ENCODE data around the gene MAGI2.

The MAGI2 gene

DNA sequence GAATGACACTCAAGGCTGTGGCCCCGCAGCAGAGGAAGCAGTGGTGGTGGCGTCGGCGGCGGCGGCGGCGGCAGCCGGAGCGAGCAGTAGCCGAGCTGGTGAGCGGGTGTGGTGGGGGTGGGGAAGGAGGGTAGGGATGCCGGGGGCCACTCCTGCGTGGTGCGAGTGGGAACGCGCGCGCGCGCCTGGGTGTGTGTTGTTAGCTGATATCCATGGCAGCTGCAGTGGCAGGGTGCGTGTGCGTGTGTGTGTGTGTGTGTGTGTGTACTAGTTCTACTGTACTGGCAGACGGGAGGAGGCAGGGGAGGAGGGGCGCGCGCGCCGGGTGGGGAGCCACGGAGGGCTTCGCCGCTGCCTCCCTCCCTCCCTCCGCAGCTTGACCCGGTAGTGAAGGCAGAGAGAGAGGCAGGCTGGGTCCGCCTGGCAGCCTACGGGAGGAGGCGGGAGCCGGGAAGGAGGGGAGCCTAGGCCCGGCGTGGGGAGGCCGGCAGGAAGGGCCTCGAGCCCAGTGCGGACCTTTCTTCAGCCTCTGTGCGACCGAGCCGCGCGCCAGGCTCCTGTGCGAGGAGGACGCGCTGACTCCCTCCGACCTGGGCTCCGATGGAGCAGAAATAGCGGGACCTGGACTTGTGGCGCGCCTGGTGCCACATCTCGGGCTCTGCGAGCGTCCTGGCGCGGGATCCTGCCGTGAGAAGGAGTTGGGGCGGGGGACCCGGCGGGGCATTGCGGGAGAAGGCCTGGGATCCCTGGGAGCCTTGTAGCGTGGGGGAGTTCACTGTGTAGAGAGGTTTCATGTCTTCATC is at the start of gene MAGI2:
TSS of gene MAGI2 (minus strand) at position 110 of the 803 bp plus-strand sequence. CDS start 347 bp downstream, outside the sequence.
- DNase-seq (ENCODE audit: low spot score) (peak; percentile 84), FAIRE-seq (peak; percentile 98)

GRCh38 chr7:79502151-79502550 is 48.7 kb upstream of the MAGI2 start:
- no peak for DNase-seq (ENCODE audit: low spot score)
- no peak for FAIRE-seq

DNA sequence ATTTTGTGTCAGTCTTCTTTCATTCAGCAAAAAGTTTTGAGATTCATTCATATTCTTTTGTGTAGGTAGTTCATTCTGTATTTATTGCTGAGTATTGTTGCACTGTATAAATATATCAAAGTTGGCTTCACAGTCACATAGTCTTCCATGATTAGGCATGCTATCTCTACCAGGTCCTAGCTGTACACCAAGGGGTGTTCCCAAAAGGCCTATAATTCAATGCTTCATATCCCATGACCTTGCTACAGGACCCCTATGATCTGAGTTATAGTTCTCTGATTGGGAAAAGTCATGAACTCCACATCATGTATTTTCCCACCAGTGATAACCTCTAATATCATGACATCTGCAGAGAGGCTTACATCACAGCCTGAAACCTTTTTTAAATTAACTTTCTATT is 47.3 kb upstream of the MAGI2 start:
- FAIRE-seq: no peak
- no peak for DNase-seq (ENCODE audit: low spot score)

DNA sequence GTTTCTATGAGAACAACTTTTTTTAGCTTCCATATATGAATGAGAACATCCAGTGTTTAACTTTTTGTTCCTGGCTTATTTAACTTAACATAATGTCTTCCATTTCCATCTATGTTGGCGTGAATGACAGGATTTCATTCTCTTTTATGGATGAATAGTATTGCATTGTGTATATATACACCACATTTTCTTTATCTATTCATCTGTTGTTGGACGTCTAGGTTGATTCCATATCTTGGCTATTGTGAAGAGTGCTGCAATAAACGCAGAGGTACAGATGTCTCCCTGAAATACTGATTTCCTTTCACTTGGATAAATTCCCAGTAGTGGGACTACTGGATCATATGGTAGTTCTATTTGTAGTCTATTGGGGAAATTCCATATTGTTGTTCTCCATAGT is 44.3 kb upstream of the MAGI2 start:
- FAIRE-seq: peak; percentile 75
- DNase-seq (ENCODE audit: low spot score): no peak

GRCh38 chr7:79495544-79496272 is 42.2 kb upstream of the MAGI2 start:
- FAIRE-seq (peak; percentile 98), DNase-seq (ENCODE audit: low spot score) (peak; percentile 18)

DNA sequence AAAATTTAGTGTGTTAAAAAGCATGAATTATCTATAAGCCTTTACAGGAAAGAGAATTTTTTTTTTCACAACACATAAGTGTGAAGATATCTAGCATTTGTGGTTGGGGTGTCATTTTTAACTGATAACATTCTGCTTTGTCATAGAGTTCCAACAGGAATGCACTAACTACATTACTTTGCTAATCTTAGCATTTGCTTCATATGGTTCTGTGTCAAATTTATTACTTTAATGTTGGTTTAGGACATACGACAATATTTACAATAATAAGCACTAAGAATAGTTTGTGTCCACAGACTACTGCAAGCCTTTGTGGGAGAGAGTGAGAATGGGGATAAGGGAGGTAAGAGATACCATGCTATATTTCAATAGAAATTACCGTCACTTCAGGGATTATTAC is 40.6 kb upstream of the MAGI2 start:
- FAIRE-seq: no peak
- DNase-seq (ENCODE audit: low spot score): no peak

DNA sequence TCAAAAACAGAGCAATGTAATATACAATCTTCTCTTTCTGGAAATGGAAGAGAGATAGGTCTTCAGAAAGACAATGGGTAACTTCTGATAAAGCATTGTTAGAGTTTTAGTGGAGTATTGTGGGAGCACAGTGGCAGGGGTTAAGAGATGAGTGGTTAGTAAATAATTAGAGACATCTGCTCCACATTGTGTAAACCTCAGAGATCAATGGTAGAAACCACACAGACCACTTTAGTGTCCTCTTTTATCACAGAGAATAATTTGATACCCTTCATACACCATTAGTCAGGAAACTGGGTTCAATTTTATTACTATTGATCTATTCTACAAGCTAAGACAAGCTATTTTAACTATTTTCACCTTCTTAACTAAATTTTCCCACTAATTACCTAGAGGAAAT is 35.9 kb upstream of the MAGI2 start:
- no peak for DNase-seq (ENCODE audit: low spot score)
- no peak for FAIRE-seq

GRCh38 chr7:79478386-79478785 is 24.9 kb upstream of the MAGI2 start:
- FAIRE-seq (no peak), DNase-seq (ENCODE audit: low spot score) (no peak)

GRCh38 chr7:79475455-79475854 is 22.0 kb upstream of the MAGI2 start:
- no peak for DNase-seq (ENCODE audit: low spot score)

DNA sequence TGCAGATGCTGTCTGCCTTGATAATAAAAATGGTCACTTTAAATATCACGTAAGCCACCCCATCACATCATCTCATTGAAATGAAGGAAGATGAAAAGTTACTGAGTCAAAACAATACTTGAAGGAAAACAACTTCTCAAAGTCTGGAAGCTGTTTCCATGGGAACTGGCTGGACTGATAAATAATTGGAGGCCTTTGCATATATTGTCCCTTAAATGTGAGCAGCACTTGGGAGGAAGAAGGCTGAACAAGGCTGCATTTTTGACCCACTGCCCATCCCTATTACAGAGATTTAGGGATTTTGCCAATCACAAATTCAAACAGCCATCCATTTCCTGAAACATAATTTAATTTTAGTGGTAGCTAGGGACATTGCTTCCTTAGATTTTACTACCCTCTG is 18.2 kb upstream of the MAGI2 start:
- FAIRE-seq (peak; percentile 37), DNase-seq (ENCODE audit: low spot score) (no peak)

More at GRCh38 chr7:79475455-79475854, 22.0 kb upstream of the MAGI2 start:
- FAIRE-seq: no peak

DNA sequence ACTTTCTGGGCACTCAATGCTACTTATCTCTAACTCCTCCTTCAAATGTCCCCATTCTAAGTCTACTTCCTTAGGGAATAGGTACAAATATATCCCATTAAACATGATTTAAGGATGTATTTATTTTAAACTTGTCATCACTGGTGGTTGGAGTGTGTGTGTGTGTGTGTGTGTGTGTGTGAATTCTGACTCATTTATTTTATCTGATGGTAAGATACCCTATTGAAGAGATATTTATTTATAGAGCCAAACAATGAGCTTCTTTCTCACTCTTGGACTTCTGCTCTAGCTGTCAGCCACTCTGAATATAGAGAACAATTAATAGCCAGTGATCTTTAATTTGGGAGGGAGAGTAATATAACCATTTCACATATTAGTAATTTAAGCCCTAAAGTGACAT is 17.8 kb upstream of the MAGI2 start:
- DNase-seq (ENCODE audit: low spot score): no peak
- no peak for FAIRE-seq

- DNase-seq (ENCODE audit: low spot score) (no peak), FAIRE-seq (no peak)
Observed at GRCh38 chr7:79465551-79465950, 12.1 kb upstream of the MAGI2 start.

DNA sequence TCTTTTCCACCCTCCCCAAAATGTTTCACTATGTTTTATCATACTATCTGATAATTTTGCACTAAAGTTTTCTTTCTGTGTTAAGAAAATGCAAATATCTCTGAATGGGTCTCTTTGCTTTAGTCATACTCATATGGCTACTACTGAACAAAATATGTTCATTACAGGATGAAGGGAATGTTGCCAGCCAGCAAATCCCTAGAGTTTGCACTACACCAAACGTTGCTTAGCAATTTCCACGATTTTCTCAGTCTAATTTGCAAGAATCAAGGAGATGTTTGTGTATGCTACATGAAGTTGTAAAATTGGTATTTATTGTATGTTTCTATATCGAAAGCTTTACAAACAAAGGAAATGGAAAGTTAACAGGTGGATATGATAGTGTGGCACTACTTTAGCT is 10.6 kb upstream of the MAGI2 start:
- DNase-seq (ENCODE audit: low spot score) (no peak), FAIRE-seq (no peak)

DNA sequence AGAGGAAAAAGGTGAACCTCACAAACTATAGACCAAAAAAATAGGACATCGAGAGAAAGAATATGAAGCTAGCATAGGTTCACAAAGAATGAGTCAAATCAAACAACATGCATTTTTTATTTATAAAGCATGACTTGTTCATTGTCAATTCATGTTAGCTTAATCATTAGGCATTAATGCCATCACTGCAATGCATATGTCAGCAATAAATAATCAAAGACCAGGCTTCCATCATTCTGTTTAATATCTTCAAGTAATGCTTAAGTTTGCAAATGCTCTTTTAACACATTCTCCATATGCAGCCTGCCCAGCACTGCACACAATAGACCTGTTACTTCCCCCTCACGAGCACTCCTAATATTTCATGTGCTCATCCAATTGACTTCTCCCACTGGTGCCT is 8.9 kb upstream of the MAGI2 start:
- DNase-seq (ENCODE audit: low spot score) (no peak), FAIRE-seq (no peak)

- DNase-seq (ENCODE audit: low spot score) (no peak), FAIRE-seq (peak; percentile 63)
Observed at GRCh38 chr7:79461660-79462059, 8.2 kb upstream of the MAGI2 start.

GRCh38 chr7:79459381-79459780 is 5.9 kb upstream of the MAGI2 start:
- FAIRE-seq: no peak
- DNase-seq (ENCODE audit: low spot score): no peak

- DNase-seq (ENCODE audit: low spot score) (no peak), FAIRE-seq (no peak)
Observed at GRCh38 chr7:79458796-79459195, 5.3 kb upstream of the MAGI2 start.

GRCh38 chr7:79455173-79455790 is 1.8 kb upstream of the MAGI2 start:
- FAIRE-seq (no peak), DNase-seq (ENCODE audit: low spot score) (no peak)

DNA sequence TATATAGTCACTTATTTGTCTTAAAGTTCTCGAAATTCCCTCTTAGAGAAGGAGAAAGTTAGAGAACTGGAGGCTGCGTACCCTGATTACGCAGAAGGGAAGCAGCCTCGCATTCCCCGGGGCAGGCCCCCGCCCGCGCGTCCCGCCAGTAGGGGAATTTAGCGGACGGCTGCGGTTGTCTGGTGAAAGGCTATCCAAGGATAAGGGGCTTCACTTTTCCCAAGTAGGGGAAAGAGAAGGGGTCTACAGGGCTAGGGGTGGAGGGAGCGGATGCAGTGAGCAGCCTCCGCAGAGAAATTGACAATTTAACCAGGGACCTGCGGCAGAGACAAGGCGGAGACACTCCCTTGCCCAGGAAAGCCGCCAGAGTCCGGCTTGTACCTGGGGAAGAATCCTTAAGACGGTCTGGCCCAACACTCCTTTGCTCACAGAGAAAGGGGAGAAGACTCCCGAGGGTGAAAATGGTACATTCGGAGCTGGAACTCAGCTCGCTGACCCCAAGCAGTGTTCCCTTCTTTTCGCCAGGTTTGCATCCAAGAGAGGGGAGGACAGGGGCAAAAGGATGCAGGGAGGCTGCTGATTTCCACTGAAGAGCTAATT is 994 bp upstream of the MAGI2 start:
- DNase-seq (ENCODE audit: low spot score): peak; percentile 64
- peak; percentile 27 for FAIRE-seq

DNA sequence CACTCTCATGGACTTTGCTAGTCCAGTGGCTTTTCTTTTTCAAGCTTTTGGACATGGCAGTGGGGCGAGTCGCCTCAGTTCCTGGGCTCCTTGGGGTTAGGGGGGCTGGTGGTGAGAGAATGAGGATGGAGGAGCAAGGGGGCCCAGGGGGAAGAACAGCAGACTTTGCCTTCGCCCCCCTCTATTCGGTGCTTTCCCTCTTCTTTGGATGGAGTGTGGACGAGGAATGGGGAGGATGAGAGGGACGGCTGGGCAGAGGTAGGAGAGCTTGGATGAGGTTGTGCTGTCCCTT is 255 bp downstream of the MAGI2 start:
- DNase-seq (ENCODE audit: low spot score) (no peak), FAIRE-seq (no peak)

DNA sequence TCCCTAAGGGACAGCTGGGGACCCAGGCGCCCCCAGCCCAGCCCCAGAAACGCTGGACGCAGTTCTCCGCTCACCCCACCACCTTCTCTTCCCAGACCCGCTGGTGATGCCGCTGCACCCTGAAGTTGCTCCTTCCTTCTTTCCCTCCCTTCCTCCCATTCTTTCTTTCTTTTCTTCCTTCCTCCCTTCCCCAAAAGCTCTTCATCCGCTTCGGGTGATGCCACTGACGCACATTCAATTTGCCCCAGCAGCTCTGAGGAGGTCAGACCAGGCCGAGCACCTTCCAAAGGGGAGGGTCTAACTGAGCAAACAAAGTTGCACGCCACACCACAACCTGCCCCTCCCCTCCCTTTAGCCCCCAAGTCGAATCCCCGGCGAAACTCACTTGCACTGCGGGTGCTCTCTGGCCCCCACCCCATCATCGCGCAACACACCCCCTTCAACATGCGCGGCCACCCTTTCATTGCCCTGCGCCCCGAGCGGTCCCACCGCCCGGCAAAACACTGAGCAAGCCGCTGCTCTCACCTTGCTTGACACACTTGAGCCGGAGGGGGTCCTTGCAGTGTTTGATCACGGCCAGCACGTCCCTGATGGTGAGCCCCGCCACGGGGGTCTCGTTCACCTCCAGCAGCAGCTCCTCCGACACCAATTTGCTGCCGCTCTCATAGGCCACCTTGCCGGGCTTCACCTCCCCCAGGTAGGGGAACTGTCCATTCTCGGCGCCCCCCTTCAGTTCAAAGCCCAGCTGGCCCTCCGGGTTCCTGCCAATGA is 787 bp downstream of the MAGI2 start:
- FAIRE-seq (no peak), DNase-seq (ENCODE audit: low spot score) (peak; percentile 60)

All from urothelium cell line (cell line).